ENCODE measurements around the gene ATP5F1B. TPM values are rescaled to one million over a fixed set of nuclear protein-coding genes. Genes with fewer than 3 reads are reported as not detected.

Gene ATP5F1B
- total and polyA plus RNA-seq, 2 of the 13 experiments (the other 11 are each of a cell fraction or from before 2014, with no cell fraction given) = 1,051 to 1,180 TPM

DNA sequence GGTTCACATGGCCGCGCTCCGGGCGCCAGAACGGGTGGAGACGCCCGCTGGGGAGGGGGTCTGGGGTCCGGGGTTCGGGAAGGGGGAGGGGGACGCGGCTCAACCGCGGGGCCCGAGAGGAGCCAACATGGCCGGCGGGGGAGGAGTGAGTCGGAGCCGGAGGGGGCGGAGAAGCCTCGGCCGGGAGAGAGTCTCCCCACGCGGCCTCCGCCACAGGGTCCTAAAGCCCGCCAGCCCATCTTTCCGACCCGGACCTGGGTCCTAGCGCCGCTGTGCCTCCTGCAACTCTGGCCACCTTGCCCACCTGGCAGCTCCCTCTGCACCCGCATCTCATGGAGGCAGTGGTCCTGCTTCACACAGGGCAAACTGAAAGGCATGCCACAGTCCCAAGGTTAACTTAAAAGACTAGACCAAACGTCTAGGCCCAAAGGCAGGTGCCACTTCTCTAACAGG, 15.6 kb downstream of the ATP5F1B start, which contains the start of gene BAZ2A (continued):
- TF ChIP-seq DMAP1 (CRISPR knock-in tag; IDR thresholded peaks at IDR 0.05) (peak; percentile 63; the same call in 1 of the 2 replicates), KLF9 (CRISPR knock-in tag; IDR thresholded peaks at IDR 0.05; ENCODE audit: low read depth) (0 out of 2 replicates have a peak, but pooled peaks have one; percentile 58), HOXA7 (CRISPR knock-in tag; IDR thresholded peaks at IDR 0.05) (no peak), ZNF761 (CRISPR knock-in tag; conservative IDR thresholded peaks at IDR 0.05) (no peak), FOXP1 (IDR thresholded peaks at IDR 0.05) (no peak), FOXP1 (CRISPR knock-in tag; IDR thresholded peaks at IDR 0.05) (no peak), ZNF101 (CRISPR knock-in tag; IDR thresholded peaks at IDR 0.05; ENCODE audit: borderline replicate concordance, low read depth) (no peak), ZFP36L2 (CRISPR knock-in tag; IDR thresholded peaks at IDR 0.05) (no peak), HOXA9 (CRISPR knock-in tag; IDR thresholded peaks at IDR 0.05; ENCODE audit: borderline replicate concordance) (no peak), SYNCRIP (IDR thresholded peaks at IDR 0.05; ENCODE audit: insufficient read depth, low read depth, low read length) (no peak), GATAD2A (CRISPR knock-in tag; IDR thresholded peaks at IDR 0.05) (peak; percentile 66), IKZF1 (IDR thresholded peaks at IDR 0.05) (no peak), NR2F2 (IDR thresholded peaks at IDR 0.05; ENCODE audit: borderline replicate concordance, low read depth) (no peak), FOXO4 (CRISPR knock-in tag; conservative IDR thresholded peaks at IDR 0.05) (no peak), SATB2 (CRISPR knock-in tag; IDR thresholded peaks at IDR 0.05) (no peak), TAF15 (IDR thresholded peaks at IDR 0.05; ENCODE audit: low read depth, low read length, poor library complexity, severe bottlenecking) (no peak), SP2 (CRISPR knock-in tag; IDR thresholded peaks at IDR 0.05) (no peak), POGK (CRISPR knock-in tag; conservative IDR thresholded peaks at IDR 0.05) (0 out of 2 replicates have a peak, but pooled peaks have one; percentile 45), PHF5A (CRISPR knock-in tag; IDR thresholded peaks at IDR 0.05; ENCODE audit: low read depth, unreplicated experiment) (peak; percentile 47), SOX6 (IDR thresholded peaks at IDR 0.05) (no peak), SOX6 (CRISPR knock-in tag; IDR thresholded peaks at IDR 0.05) (peak; percentile 45), SKI (IDR thresholded peaks at IDR 0.05; ENCODE audit: partially characterized antibody) (peak; percentile 24), HNRNPLL (IDR thresholded peaks at IDR 0.05; ENCODE audit: low read depth, low read length, poor library complexity, severe bottlenecking) (no peak), PHF21A (CRISPR knock-in tag; IDR thresholded peaks at IDR 0.05) (no peak), SMARCC2 (IDR thresholded peaks at IDR 0.05) (no peak), SALL2 (CRISPR knock-in tag; IDR thresholded peaks at IDR 0.05) (peak; percentile 58; the same call in 1 of the 2 replicates), STAT5B (CRISPR knock-in tag; IDR thresholded peaks at IDR 0.05) (no peak), CAMTA2 (CRISPR knock-in tag; IDR thresholded peaks at IDR 0.05; ENCODE audit: borderline replicate concordance) (0 out of 2 replicates have a peak, but pooled peaks have one; percentile 57)
- TF ChIP-seq, protein P1, sequence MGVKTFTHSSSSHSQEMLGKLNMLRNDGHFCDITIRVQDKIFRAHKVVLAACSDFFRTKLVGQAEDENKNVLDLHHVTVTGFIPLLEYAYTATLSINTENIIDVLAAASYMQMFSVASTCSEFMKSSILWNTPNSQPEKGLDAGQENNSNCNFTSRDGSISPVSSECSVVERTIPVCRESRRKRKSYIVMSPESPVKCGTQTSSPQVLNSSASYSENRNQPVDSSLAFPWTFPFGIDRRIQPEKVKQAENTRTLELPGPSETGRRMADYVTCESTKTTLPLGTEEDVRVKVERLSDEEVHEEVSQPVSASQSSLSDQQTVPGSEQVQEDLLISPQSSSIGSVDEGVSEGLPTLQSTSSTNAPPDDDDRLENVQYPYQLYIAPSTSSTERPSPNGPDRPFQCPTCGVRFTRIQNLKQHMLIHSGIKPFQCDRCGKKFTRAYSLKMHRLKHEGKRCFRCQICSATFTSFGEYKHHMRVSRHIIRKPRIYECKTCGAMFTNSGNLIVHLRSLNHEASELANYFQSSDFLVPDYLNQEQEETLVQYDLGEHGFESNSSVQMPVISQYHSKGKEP (CRISPR knock-in tag; IDR thresholded peaks at IDR 0.05) = peak; percentile 65; the same call in 1 of the 2 replicates
- TF ChIP-seq, protein P2, sequence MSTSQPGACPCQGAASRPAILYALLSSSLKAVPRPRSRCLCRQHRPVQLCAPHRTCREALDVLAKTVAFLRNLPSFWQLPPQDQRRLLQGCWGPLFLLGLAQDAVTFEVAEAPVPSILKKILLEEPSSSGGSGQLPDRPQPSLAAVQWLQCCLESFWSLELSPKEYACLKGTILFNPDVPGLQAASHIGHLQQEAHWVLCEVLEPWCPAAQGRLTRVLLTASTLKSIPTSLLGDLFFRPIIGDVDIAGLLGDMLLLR (CRISPR knock-in tag; IDR thresholded peaks at IDR 0.05) = no peak

Data from HepG2 (cell line).